ENCODE results near the gene LIN37. TPM values are rescaled to one million over a fixed set of nuclear protein-coding genes. Genes with fewer than 3 reads are reported as not detected.

The LIN37 gene
- total and polyA plus RNA-seq, 2 of the 13 experiments (the other 11 are each of a cell fraction or from before 2014, with no cell fraction given): 6.3 to 8.7 TPM

- Histone ChIP-seq H4K20me1 (ENCODE audit: insufficient read depth, low read length) (no peaks in the 10 kb centered on the region), H3K79me2 (ENCODE audit: insufficient read depth, low read length) (peaks cover 7% of the 10 kb centered on the region), H3K27me3 (ENCODE audit: control insufficient read depth in 1 of 2, insufficient read depth in 2 of 2, low read length in 2 of 2) (no peaks in the 10 kb centered on the region), H2AFZ (ENCODE audit: low read length) (no peak overlapping the region), H3K4me1 (ENCODE audit: insufficient read depth, low read length) (peaks cover 8% of the 10 kb centered on the region), H3K4me2 (ENCODE audit: low read depth, low read length) (no peak overlapping the region), H3K9me3 (ENCODE audit: low read length) (no peaks in the 10 kb centered on the region), H3K4me3 (replicated peaks in 1 of 3; ENCODE audit: insufficient read depth in 1 of 3, low read depth in 2 of 3, low read length in 3 of 3) (no peak overlapping the region), H3K9ac (ENCODE audit: insufficient read depth, low read depth, low read length) (no peak overlapping the region), H3K27ac (ENCODE audit: extremely low read length, insufficient read depth, low read length) (no peak overlapping the region), H3K36me3 (replicated peaks in 1 of 2; ENCODE audit: control insufficient read depth in 1 of 2, insufficient read depth in 2 of 2, low read length in 2 of 2) (peaks cover 61 to 88% of the 10 kb centered on the region in 2 experiments)
- no peak for FAIRE-seq
- TF ChIP-seq ZBTB34 (CRISPR knock-in tag; IDR thresholded peaks at IDR 0.05): no peak
- no peak for TF ChIP-seq IRF2 (CRISPR knock-in tag; IDR thresholded peaks at IDR 0.05)
- TF ChIP-seq ATF7-NPFF (CRISPR knock-in tag; IDR thresholded peaks at IDR 0.05; ENCODE audit: low read depth): no peak
- TF ChIP-seq, protein P1, sequence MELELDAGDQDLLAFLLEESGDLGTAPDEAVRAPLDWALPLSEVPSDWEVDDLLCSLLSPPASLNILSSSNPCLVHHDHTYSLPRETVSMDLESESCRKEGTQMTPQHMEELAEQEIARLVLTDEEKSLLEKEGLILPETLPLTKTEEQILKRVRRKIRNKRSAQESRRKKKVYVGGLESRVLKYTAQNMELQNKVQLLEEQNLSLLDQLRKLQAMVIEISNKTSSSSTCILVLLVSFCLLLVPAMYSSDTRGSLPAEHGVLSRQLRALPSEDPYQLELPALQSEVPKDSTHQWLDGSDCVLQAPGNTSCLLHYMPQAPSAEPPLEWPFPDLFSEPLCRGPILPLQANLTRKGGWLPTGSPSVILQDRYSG (CRISPR knock-in tag; IDR thresholded peaks at IDR 0.05): no peak
- 0 out of 2 replicates have a peak, but pooled peaks have one; percentile 25 for TF ChIP-seq RBFOX2 (IDR thresholded peaks at IDR 0.05; ENCODE audit: low read depth, low read length)
- TF ChIP-seq HNF1B (CRISPR knock-in tag; IDR thresholded peaks at IDR 0.05): no peak
- TF ChIP-seq ZNF780A (CRISPR knock-in tag; IDR thresholded peaks at IDR 0.05): no peak
- no peak for TF ChIP-seq IRF1 (CRISPR knock-in tag; IDR thresholded peaks at IDR 0.05; ENCODE audit: low read depth)
- TF ChIP-seq AGO2 (optimal IDR thresholded peaks at IDR 0.05; ENCODE audit: low read depth, low read length): peak; percentile 42
- TF ChIP-seq YEATS2 (CRISPR knock-in tag; IDR thresholded peaks at IDR 0.05; ENCODE audit: borderline replicate concordance): no peak
- no peak for TF ChIP-seq LBX2 (CRISPR knock-in tag; IDR thresholded peaks at IDR 0.05; ENCODE audit: borderline replicate concordance)
- no peak for TF ChIP-seq SP140L (CRISPR knock-in tag; IDR thresholded peaks at IDR 0.05; ENCODE audit: borderline replicate concordance)
- TF ChIP-seq STAT5B (CRISPR knock-in tag; IDR thresholded peaks at IDR 0.05): no peak
- TF ChIP-seq DNMT3B (CRISPR knock-in tag; conservative IDR thresholded peaks at IDR 0.05): no peak
- TF ChIP-seq, protein P2, sequence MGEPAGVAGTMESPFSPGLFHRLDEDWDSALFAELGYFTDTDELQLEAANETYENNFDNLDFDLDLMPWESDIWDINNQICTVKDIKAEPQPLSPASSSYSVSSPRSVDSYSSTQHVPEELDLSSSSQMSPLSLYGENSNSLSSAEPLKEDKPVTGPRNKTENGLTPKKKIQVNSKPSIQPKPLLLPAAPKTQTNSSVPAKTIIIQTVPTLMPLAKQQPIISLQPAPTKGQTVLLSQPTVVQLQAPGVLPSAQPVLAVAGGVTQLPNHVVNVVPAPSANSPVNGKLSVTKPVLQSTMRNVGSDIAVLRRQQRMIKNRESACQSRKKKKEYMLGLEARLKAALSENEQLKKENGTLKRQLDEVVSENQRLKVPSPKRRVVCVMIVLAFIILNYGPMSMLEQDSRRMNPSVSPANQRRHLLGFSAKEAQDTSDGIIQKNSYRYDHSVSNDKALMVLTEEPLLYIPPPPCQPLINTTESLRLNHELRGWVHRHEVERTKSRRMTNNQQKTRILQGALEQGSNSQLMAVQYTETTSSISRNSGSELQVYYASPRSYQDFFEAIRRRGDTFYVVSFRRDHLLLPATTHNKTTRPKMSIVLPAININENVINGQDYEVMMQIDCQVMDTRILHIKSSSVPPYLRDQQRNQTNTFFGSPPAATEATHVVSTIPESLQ (CRISPR knock-in tag; conservative IDR thresholded peaks at IDR 0.05): no peak
- TF ChIP-seq ZNF232 (CRISPR knock-in tag; IDR thresholded peaks at IDR 0.05; ENCODE audit: borderline replicate concordance): no peak
- TF ChIP-seq JDP2 (CRISPR knock-in tag; IDR thresholded peaks at IDR 0.05; ENCODE audit: borderline replicate concordance): no peak
- ChIA-PET POLR2A (interaction anchor here (1.6 kb wide), 1 partner anchor 16 kb away, joined by 5 read pairs; no protein-coding TSS in a partner anchor), CTCF (ENCODE audit: low intra/inter-chr PET ratio, low total read pairs) (no interaction called here)
- intact Hi-C loops (cut with micrococcal nuclease; ENCODE audit: unreplicated experiment) (no loop called here), in situ Hi-C loops (cut with HindIII; ENCODE audit: extremely low pct_ligation_motif_present, low pct_unique_long_range_greater_than_20kb) (no loop called here)
- ATAC-seq: no peak
- DNase-seq (ENCODE audit: low spot score): no peak
- no TSS peak for BruUV-seq (replicated peaks)
- WGBS (ENCODE audit: low lambda C conversion rate): 97% methylated on average over 12 of the region's 12 CpGs
These were observed 23.8 kb upstream of the LIN37 start for GRCh38 chr19:35724560-35724959.
